H1 (cell line): ENCODE measurements around the gene RPL23. TPM values are rescaled to one million over a fixed set of nuclear protein-coding genes. Genes with fewer than 3 reads are reported as not detected.

Source experiments
- CTCF ChIA-PET: fragments of 300-600 bp; sonication (Branson Sonifier 250); formaldehyde crosslinking; loops from one replicate; lab custom pipeline; 2021; ENCODE audit not compliant: partially characterized antibody; lab: Charles Lee
- POLR2A ChIA-PET: fragments of 300-600 bp; sonication (Branson Sonifier 250); formaldehyde crosslinking; loops from one replicate; lab custom pipeline; 2021; ENCODE audit warnings: inconsistent platforms; ENCODE audit not compliant: partially characterized antibody; lab: Charles Lee
- DNase-seq, 2 experiments: peaks; one replicate each; pipeline versions ENCODE4 v3.0.0 to v3.0.0-alpha.2; 2010 to 2022; ENCODE audit warnings: low spot score in 2 of 2, low read depth in 1 of 2, mixed read lengths in 1 of 2
- FAIRE-seq: peaks from 2 replicates; lab custom pipeline; 2011; peaks lifted over from hg19 to GRCh38; lab: Jason Lieb, UNC
- H2AFZ ChIP-seq: 2 replicates; pipeline ENCODE4 v1.8.1; 2012; ENCODE audit warnings: low read length, inconsistent platforms
- H2AK5ac ChIP-seq: 2 replicates; pipeline ENCODE4 v1.6.1; 2013; ENCODE audit warnings: low read depth, low read length
- H2BK120ac ChIP-seq: replicated peaks from 2 replicates; pipeline ENCODE3; 2013; ENCODE audit warnings: low read depth, low read length, inconsistent platforms
- H2BK12ac ChIP-seq: 2 replicates; pipeline ENCODE4 v1.6.1; 2013; ENCODE audit warnings: low read depth, low read length
- H2BK15ac ChIP-seq: 2 replicates; pipeline ENCODE4 v1.6.1; 2013; ENCODE audit warnings: low read length
- H2BK20ac ChIP-seq: 2 replicates; pipeline ENCODE4 v1.6.1; 2013; ENCODE audit warnings: low read length
- H2BK5ac ChIP-seq: 2 replicates; pipeline ENCODE4 v1.6.1; 2013; ENCODE audit warnings: low read depth, low read length
- H3K14ac ChIP-seq: 2 replicates; pipeline ENCODE4 v1.6.1; 2013; ENCODE audit warnings: inconsistent platforms; ENCODE audit not compliant: insufficient read length
- H3K18ac ChIP-seq: 2 replicates; pipeline ENCODE4 v1.6.1; 2013; ENCODE audit warnings: low read length; ENCODE audit errors: extremely low read depth
- H3K23ac ChIP-seq: 2 replicates; pipeline ENCODE4 v1.6.1; 2013; ENCODE audit warnings: inconsistent platforms; ENCODE audit not compliant: insufficient read length
- H3K23me2 ChIP-seq: 2 replicates; pipeline ENCODE4 v1.6.1; 2013; ENCODE audit warnings: low read depth, low read length
- H3K27ac ChIP-seq: 2 replicates; pipeline ENCODE4 v1.6.1; 2011; ENCODE audit warnings: low read depth, low read length, inconsistent platforms
- H3K27me3 ChIP-seq, 4 experiments: replicated peaks in 1 of 4; 1 replicate in 1 of 4; 2 replicates in 3 of 4; pipeline versions ENCODE4 v1.6.1 to v1.8.1; 2011 to 2013; ENCODE audit warnings: low read length in 3 of 4, mild to moderate bottlenecking in 3 of 4, inconsistent platforms in 2 of 4, mixed read lengths in 2 of 4, moderate library complexity in 1 of 4; ENCODE audit not compliant: control insufficient read depth in 3 of 4, insufficient read depth in 3 of 4; ENCODE audit errors: extremely low read depth in 1 of 4
- H3K36me3 ChIP-seq, 4 experiments: 2 replicates each; pipeline versions ENCODE4 v1.6.1 to v1.8.1; 2011 to 2013; ENCODE audit warnings: mild to moderate bottlenecking in 4 of 4, low read length in 3 of 4, moderate library complexity in 2 of 4, control low read depth in 1 of 4, inconsistent platforms in 1 of 4; ENCODE audit not compliant: insufficient read depth in 4 of 4, control insufficient read depth in 2 of 4
- H3K4ac ChIP-seq: replicated peaks from 2 replicates; pipeline ENCODE3; 2013; ENCODE audit warnings: low read length, low read depth, mixed read lengths, inconsistent platforms; ENCODE audit not compliant: insufficient read length
- H3K4me1 ChIP-seq, 4 experiments: replicated peaks in 1 of 4; 1 replicate in 1 of 4; 2 replicates in 3 of 4; pipeline versions ENCODE4 v1.6.1 to v1.8.1; 2011 to 2013; ENCODE audit warnings: low read length in 3 of 4, inconsistent platforms in 2 of 4, mixed read lengths in 1 of 4; ENCODE audit not compliant: insufficient read depth in 4 of 4, control insufficient read depth in 3 of 4
- H3K4me2 ChIP-seq, 2 experiments: 2 replicates each; pipeline versions ENCODE4 v1.6.1 to v1.8.1; 2011 to 2013; ENCODE audit warnings: low read depth in 2 of 2, low read length in 2 of 2, control low read depth in 1 of 2, inconsistent platforms in 1 of 2, mild to moderate bottlenecking in 1 of 2; ENCODE audit not compliant: insufficient read depth in 1 of 2
- H3K4me3 ChIP-seq, 4 experiments: fragments of 200-600, 300-600 bp in 1 of 4; sonication (generic), shearing (Covaris generic), sonication (Bioruptor Twin) in 1 of 4; 2 replicates each; pipeline versions ENCODE4 v1.5.1 to v1.8.1; 2011 to 2016; ENCODE audit warnings: low read length in 4 of 4, low read depth in 3 of 4, control low read depth in 2 of 4, inconsistent platforms in 2 of 4, mild to moderate bottlenecking in 2 of 4, mixed read lengths in 1 of 4, moderate library complexity in 1 of 4; ENCODE audit not compliant: insufficient read depth in 2 of 4; ENCODE audit errors: extremely low read depth in 1 of 4
- H3K56ac ChIP-seq: replicated peaks from 2 replicates; pipeline ENCODE3; 2013; ENCODE audit warnings: low read depth, mild to moderate bottlenecking, mixed read lengths, low read length, inconsistent platforms; ENCODE audit not compliant: insufficient read length
- H3K79me1 ChIP-seq: 2 replicates; pipeline ENCODE4 v1.6.1; 2013; ENCODE audit warnings: low read depth, low read length, control low read depth
- H3K79me2 ChIP-seq, 2 experiments: 2 replicates each; pipeline versions ENCODE4 v1.6.1 to v1.8.1; 2012 to 2013; ENCODE audit warnings: low read length in 2 of 2, mild to moderate bottlenecking in 2 of 2, inconsistent platforms in 1 of 2; ENCODE audit not compliant: insufficient read depth in 2 of 2, control insufficient read depth in 1 of 2
- H3K9ac ChIP-seq, 4 experiments: replicated peaks in 1 of 4; 1 replicate in 1 of 4; 2 replicates in 3 of 4; pipeline versions ENCODE4 v1.6.1 to v1.8.1; 2011 to 2013; ENCODE audit warnings: low read depth in 3 of 4, low read length in 3 of 4, control low read depth in 2 of 4, mild to moderate bottlenecking in 2 of 4, moderate library complexity in 2 of 4, inconsistent platforms in 1 of 4; ENCODE audit errors: extremely low read depth in 1 of 4
- H3K9me3 ChIP-seq, 2 experiments: 2 replicates each; pipeline versions ENCODE4 v1.6.1 to v1.8.1; 2012 to 2013; ENCODE audit warnings: mild to moderate bottlenecking in 2 of 2, moderate library complexity in 2 of 2, control low read depth in 1 of 2, inconsistent platforms in 1 of 2, low read depth in 1 of 2, low read length in 1 of 2, mixed read lengths in 1 of 2; ENCODE audit not compliant: insufficient read depth in 2 of 2
- H4K20me1 ChIP-seq, 2 experiments: replicated peaks in 1 of 2; 2 replicates each; pipeline versions ENCODE3 to v1.8.1; 2011 to 2013; ENCODE audit warnings: inconsistent platforms in 2 of 2, low read length in 2 of 2, mild to moderate bottlenecking in 1 of 2; ENCODE audit not compliant: insufficient read depth in 2 of 2, control insufficient read depth in 1 of 2
- H4K5ac ChIP-seq: 2 replicates; pipeline ENCODE4 v1.6.1; 2013; ENCODE audit warnings: low read length, low read depth, mixed read lengths, inconsistent platforms; ENCODE audit not compliant: insufficient read length
- H4K8ac ChIP-seq: 2 replicates; pipeline ENCODE4 v1.8.0; 2013; ENCODE audit warnings: mild to moderate bottlenecking, moderate library complexity, low read length, inconsistent platforms; ENCODE audit not compliant: insufficient read depth; ENCODE audit errors: extremely low read depth
- H4K91ac ChIP-seq: replicated peaks from 2 replicates; pipeline ENCODE3; 2013; ENCODE audit warnings: low read length, mixed read lengths, inconsistent platforms; ENCODE audit not compliant: insufficient read length
- CHD1 ChIP-seq: IDR thresholded peaks from 2 replicates; pipeline ENCODE4 v1.6.1; 2012; ENCODE audit warnings: low read depth, low read length, improper control_type of control experiment
- KDM4A ChIP-seq: IDR thresholded peaks from one replicate; pipeline ENCODE4 v1.7.1; 2012; ENCODE audit warnings: low read depth, mild to moderate bottlenecking, moderate library complexity, low read length, inconsistent platforms; ENCODE audit not compliant: severe bottlenecking
- WGBS, 2 experiments: shearing (Covaris generic) in 1 of 2; methylation state at CpG; one replicate each; pipeline versions ENCODE4 v1.1.6 to v1.1.7; 2013 to 2015; ENCODE audit warnings: low lambda C conversion rate in 2 of 2, mixed read lengths in 2 of 2, inconsistent platforms in 1 of 2, low coverage in 1 of 2, missing lambda C conversion rate in 1 of 2; ENCODE audit not compliant: insufficient replicate concordance in 2 of 2, insufficient coverage in 1 of 2, insufficient read length in 1 of 2; ENCODE audit errors: extremely low coverage in 1 of 2, missing lambda C conversion rate in 1 of 2; 5-methylcytosine and 5-hydroxymethylcytosine counted together
- polyA plus RNA-seq, 7 experiments: library from polyadenylated mRNA; depleted of rRNA in 3 of 7; stranded (reverse) in 5 of 7; unstranded in 2 of 7; fragments of >200 nt in 5 of 7; fragments of 200-250 nt in 2 of 7; gene quantifications; 1 replicate in 5 of 7; 2 replicates in 1 of 7; 4 replicates in 1 of 7; pipeline versions ENCODE4 v1.2.1 to v1.2.3, GENCODE V29; 2011 to 2013; ENCODE audit warnings: missing spikeins in 2 of 7, mixed read lengths in 2 of 7
- total RNA-seq: library from RNA; stranded (reverse); fragmentation: NEBNext Ultra II Directional; extraction: Animal tissue kit (Norgen Biotek cat#: 25700); gene quantifications from 2 replicates; pipeline ENCODE4 v1.2.1, GENCODE V29; 2021

The RPL23 gene
- total and polyA plus RNA-seq, 2 of the 8 experiments (the other 6 are each of a cell fraction or from before 2014, with no cell fraction given) = 2,148 to 2,502 TPM

GRCh38 chr17:38825762-38826247 lies 27.7 kb downstream of the RPL23 start:
- H4K8ac ChIP-seq = peak overlapping the region; percentile 100
- H2BK12ac ChIP-seq = peak overlapping the region; percentile 95; the same call in 1 of the 2 replicates
- no peak for FAIRE-seq
- H3K4me3 ChIP-seq = peak overlapping the region; percentile 59 to 94 (median 91)
- H3K56ac ChIP-seq = peak overlapping the region; percentile 92
- H3K23me2 ChIP-seq = peaks cover 8% of the 10 kb centered on the region
- H3K4ac ChIP-seq = peak overlapping the region; percentile 1
- peaks cover 2% of the 10 kb centered on the region for H3K79me1 ChIP-seq
- no peaks in the 10 kb centered on the region for H3K9me3 ChIP-seq
- H3K4me2 ChIP-seq = peak overlapping the region; percentile 66 to 80
- peaks cover 11 to 20% of the 10 kb centered on the region in 2 experiments for H3K79me2 ChIP-seq
- ChIA-PET POLR2A (interaction anchor here (0.8 to 9.9 kb wide), 18 partner anchors 8 to 98 kb away, joined by 3 to 174 read pairs (median 4); partner anchors contain the start of genes LASP1, PIP4K2B and RPL23), CTCF (interaction anchor here (0.9 to 1.2 kb wide), 2 partner anchors 16 to 349 kb away, joined by 3 read pairs; no protein-coding TSS in a partner anchor)
- H4K20me1 ChIP-seq = peaks cover 3 to 8% of the 10 kb centered on the region in 2 experiments
- H2BK15ac ChIP-seq = no peak overlapping the region
- peak overlapping the region; percentile 82 to 97 (median 96) for H3K9ac ChIP-seq
- H3K14ac ChIP-seq = no peak overlapping the region
- H4K91ac ChIP-seq = peak overlapping the region; percentile 70
- peak overlapping the region; percentile 52 for H3K18ac ChIP-seq
- H3K36me3 ChIP-seq = peaks cover 0 to 2% (median under 1%) of the 10 kb centered on the region in 4 experiments; a peak in 3 of 8 replicates
- 0 out of 2 replicates have a peak, but pooled peaks have one; percentile 13 for TF ChIP-seq CHD1
- no peak for TF ChIP-seq KDM4A
- WGBS, 2 experiments = 84% methylated on average over 17 of the region's 17 CpGs; no CpG with 5 or more reads in 1 of the 2 experiments
- 0 out of 2 replicates have a peak overlapping the region, but pooled peaks have one; percentile 89 for H2AFZ ChIP-seq
- H2BK5ac ChIP-seq = peak overlapping the region; percentile 99
- no peak overlapping the region for H4K5ac ChIP-seq
- peaks cover 0 to 3% (median 1%) of the 10 kb centered on the region in 4 experiments; a peak in 2 of 7 replicates for H3K4me1 ChIP-seq
- 0 out of 2 replicates have a peak overlapping the region, but pooled peaks have one; percentile 61 for H2AK5ac ChIP-seq
- H3K27me3 ChIP-seq = no peaks in the 10 kb centered on the region
- H3K23ac ChIP-seq = no peak overlapping the region
- no peak overlapping the region for H2BK120ac ChIP-seq
- peak overlapping the region; percentile 99 for H3K27ac ChIP-seq
- no peak for DNase-seq
- H2BK20ac ChIP-seq = 0 out of 2 replicates have a peak overlapping the region, but pooled peaks have one; percentile 88
